HFF-Myc (cell line): ENCODE results near the gene REN.

Experiments
- DNase-seq: peaks from one replicate; pipeline ENCODE4 v3.0.0-alpha.2; 2011; ENCODE audit warnings: low read depth; ENCODE audit errors: extremely low read depth
- H3K4me3 ChIP-seq: replicated peaks from 2 replicates; pipeline ENCODE4 v1.5.1; 2011; ENCODE audit warnings: low read depth, mild to moderate bottlenecking, control low read depth, low read length
- CTCF ChIP-seq: IDR thresholded peaks from 2 replicates; pipeline ENCODE4 v1.5.1; 2012; ENCODE audit warnings: mild to moderate bottlenecking, low read depth, low read length, control low read depth; ENCODE audit errors: missing control alignments

The REN gene

GRCh38 chr1:204128464-204128963 lies 37.6 kb downstream of the REN start:
- no peak for DNase-seq
- H3K4me3 ChIP-seq, result no peak overlapping the region
- no peak for TF ChIP-seq CTCF

GRCh38 chr1:204127597-204128242 lies 38.4 kb downstream of the REN start:
- TF ChIP-seq CTCF, result peak; percentile 99
- peak; percentile 59 for DNase-seq
- H3K4me3 ChIP-seq, result no peak overlapping the region

- no peak overlapping the region for H3K4me3 ChIP-seq
- DNase-seq, result no peak
- TF ChIP-seq CTCF, result no peak
Observed at GRCh38 chr1:204126956-204127355, 39.2 kb downstream of the REN start.

- DNase-seq, result no peak
- no peak for TF ChIP-seq CTCF
- no peak overlapping the region for H3K4me3 ChIP-seq
Observed at GRCh38 chr1:204126386-204126785, 39.8 kb downstream of the REN start.

GRCh38 chr1:204125759-204126351 lies 40.3 kb downstream of the REN start:
- DNase-seq, result no peak
- H3K4me3 ChIP-seq, result no peak overlapping the region
- no peak for TF ChIP-seq CTCF

- DNase-seq, result no peak
- H3K4me3 ChIP-seq, result no peak overlapping the region
- TF ChIP-seq CTCF, result no peak
Observed at GRCh38 chr1:204124639-204125038, 41.5 kb downstream of the REN start.

GRCh38 chr1:204123376-204123775 lies 42.8 kb downstream of the REN start:
- TF ChIP-seq CTCF, result peak; percentile 36
- DNase-seq, result no peak
- H3K4me3 ChIP-seq, result no peak overlapping the region
